Testis (tissue), 3 donors: ENCODE results near the gene MYO1F. TPM values are rescaled to one million over a fixed set of nuclear protein-coding genes. Genes with fewer than 3 reads are reported as not detected.

Experiments
- DNase-seq: peaks from one replicate; pipeline ENCODE4 v3.0.0-alpha.2; 2019
- H3K27ac ChIP-seq, 2 donors: fragments of 200-600 bp; sonication (generic); one replicate each; pipeline ENCODE4 v1.5.1; 2019
- H3K27me3 ChIP-seq: fragments of 200-600 bp; sonication (generic); one replicate; pipeline ENCODE4 v1.5.1; 2019
- H3K36me3 ChIP-seq: fragments of 200-600 bp; sonication (generic); one replicate; pipeline ENCODE4 v1.5.1; 2017; ENCODE audit warnings: low read depth; ENCODE audit errors: missing control alignments
- H3K4me1 ChIP-seq: fragments of 200-600 bp; sonication (generic); one replicate; pipeline ENCODE4 v1.5.1; 2019
- H3K4me3 ChIP-seq, 2 donors: fragments of 200-600 bp; sonication (generic); one replicate each; pipeline ENCODE4 v1.5.1; 2017 to 2019
- H3K9me3 ChIP-seq: fragments of 200-600 bp; sonication (generic); one replicate; pipeline ENCODE4 v1.5.1; 2017
- POLR2A ChIP-seq: fragments of 450-650 bp; IDR thresholded peaks from one replicate; pipeline ENCODE4 v1.6.1; 2017; ENCODE audit warnings: antibody characterized with exemption, mild to moderate bottlenecking, moderate library complexity
- WGBS, 2 donors: methylation state at CpG; one replicate each; pipeline ENCODE4 v1.1.5; 2018; 5-methylcytosine and 5-hydroxymethylcytosine counted together
- intact Hi-C: fragments of 100-400 bp; cut with DNase I; formaldehyde crosslinking; loops from one replicate; pipeline ENCODE4 v1.15.1; 2023; ENCODE audit warnings: low total_unique reads
- polyA plus RNA-seq: library from polyadenylated mRNA; stranded (reverse); fragments of 350-450 nt; fragmentation: Illumina TruSeq; extraction: RNeasy Lipid Tissue Mini Kit (QIAGEN cat#74804); gene quantifications from one replicate; pipeline ENCODE4 v1.2.3, GENCODE V29; 2014; ENCODE audit warnings: low read depth, low replicate concordance; ENCODE audit not compliant: insufficient read depth
- total RNA-seq, 2 donors: library from RNA; depleted of rRNA; stranded (reverse); fragments of >200 nt; gene quantifications; one replicate each; pipeline ENCODE4 v1.2.3, GENCODE V29; 2016
- TF ChIP-seq, protein P1 (sequence below), 3 experiments: fragments of 450-650 bp in 2 of 3; fragments of 200-600 bp in 1 of 3; sonication (generic) in 1 of 3; IDR thresholded peaks; one replicate each; pipeline ENCODE4 v1.5.1; 2016 to 2019; ENCODE audit warnings: antibody characterized with exemption in 3 of 3, mild to moderate bottlenecking in 2 of 3, moderate library complexity in 1 of 3

MYO1F gene
- total and polyA plus RNA-seq, 3 donors from 2014 or later, result 4.7 to 6.7 (median 5.9) TPM

DNA sequence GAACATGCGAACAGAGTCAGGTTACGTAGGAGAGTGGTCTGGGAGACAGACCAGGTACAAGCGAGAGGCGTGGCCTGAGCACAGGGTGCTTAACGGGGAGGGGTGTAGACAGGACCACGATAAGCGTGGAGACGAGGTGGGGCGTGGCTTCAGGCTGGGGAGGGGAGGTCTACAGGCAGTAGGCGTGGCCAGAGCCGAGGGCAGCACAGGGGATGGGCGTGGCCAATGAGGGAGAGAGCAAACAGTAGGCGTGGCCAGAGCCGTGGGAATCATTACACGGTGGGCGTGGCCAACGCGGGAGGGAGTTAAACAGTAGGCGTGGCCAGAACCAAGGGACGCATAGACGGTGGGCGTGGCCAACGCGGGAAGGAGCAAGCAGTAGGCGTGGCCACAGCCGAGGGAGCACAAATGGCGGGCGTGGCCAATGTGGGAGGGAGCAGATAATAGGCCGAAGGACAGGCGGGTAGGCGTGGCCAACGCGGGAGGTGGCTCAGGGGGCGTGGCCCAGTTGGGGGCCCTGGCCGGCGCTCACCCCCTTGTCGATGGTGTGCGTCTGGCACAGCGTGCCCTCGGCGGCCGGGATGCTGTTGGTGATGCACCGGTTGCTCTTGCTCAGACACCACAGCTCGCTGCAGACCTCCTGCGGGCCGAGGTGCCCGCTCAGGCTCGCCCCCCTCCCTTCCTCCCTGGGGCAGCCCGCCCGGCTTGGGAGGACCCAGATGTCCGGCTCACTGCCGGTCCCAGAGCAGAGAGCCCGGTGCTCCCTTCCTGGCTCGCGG is 15.2 kb upstream of the MYO1F start:
- H3K27me3 ChIP-seq, result no peaks in the 10 kb centered on the region
- no peaks in the 10 kb centered on the region for H3K9me3 ChIP-seq
- WGBS, 2 donors, result 1% methylated on average over 18 to 52 of the region's 55 CpGs
- no peak for TF ChIP-seq POLR2A
- TF ChIP-seq, protein P1, sequence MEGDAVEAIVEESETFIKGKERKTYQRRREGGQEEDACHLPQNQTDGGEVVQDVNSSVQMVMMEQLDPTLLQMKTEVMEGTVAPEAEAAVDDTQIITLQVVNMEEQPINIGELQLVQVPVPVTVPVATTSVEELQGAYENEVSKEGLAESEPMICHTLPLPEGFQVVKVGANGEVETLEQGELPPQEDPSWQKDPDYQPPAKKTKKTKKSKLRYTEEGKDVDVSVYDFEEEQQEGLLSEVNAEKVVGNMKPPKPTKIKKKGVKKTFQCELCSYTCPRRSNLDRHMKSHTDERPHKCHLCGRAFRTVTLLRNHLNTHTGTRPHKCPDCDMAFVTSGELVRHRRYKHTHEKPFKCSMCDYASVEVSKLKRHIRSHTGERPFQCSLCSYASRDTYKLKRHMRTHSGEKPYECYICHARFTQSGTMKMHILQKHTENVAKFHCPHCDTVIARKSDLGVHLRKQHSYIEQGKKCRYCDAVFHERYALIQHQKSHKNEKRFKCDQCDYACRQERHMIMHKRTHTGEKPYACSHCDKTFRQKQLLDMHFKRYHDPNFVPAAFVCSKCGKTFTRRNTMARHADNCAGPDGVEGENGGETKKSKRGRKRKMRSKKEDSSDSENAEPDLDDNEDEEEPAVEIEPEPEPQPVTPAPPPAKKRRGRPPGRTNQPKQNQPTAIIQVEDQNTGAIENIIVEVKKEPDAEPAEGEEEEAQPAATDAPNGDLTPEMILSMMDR (IDR thresholded peaks at IDR 0.05), result no peak
- intact Hi-C loops, result no loop called here
- H3K36me3 ChIP-seq, result no peaks in the 10 kb centered on the region
- peak; percentile 98 for DNase-seq
- H3K4me1 ChIP-seq, result peaks cover 8% of the 10 kb centered on the region
- H3K27ac ChIP-seq, result no peak overlapping the region
- H3K4me3 ChIP-seq, result peak overlapping the region; percentile 44 to 52

DNA sequence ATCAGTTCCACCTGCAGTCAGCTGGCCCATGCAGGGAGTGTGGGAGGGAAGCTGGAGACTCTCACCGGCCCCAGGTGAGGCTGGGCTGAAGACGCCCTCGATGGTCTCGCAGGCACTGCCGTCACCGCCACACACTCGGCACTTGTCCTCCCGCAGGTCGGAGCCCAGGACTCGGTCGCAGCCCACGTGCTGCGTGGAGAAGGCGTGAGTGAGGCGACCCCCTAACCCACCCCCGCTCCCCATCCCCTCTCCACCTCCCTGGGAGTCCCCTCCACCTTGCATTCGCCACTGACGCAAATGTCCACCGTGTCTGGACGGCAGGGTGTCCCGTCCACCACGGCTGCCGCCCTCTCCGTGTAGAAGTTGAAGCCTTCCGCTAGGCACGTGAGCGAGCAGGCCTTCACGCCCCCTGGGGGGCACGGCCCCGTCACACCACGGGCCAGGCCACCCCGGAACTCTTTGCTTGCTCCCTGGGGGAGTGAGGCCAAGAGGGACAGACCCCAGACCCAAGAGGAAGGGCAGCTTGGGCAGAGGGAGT is 12.0 kb upstream of the MYO1F start:
- no peaks in the 10 kb centered on the region for H3K9me3 ChIP-seq
- peaks cover 2% of the 10 kb centered on the region for H3K4me1 ChIP-seq
- no peak for DNase-seq
- H3K4me3 ChIP-seq, result no peak overlapping the region
- H3K27me3 ChIP-seq, result no peaks in the 10 kb centered on the region
- TF ChIP-seq, protein P1 (IDR thresholded peaks at IDR 0.05), result no peak
- no peak for TF ChIP-seq POLR2A
- 90 to 92% methylated on average over 13 to 32 of the region's 32 CpGs for whole genome bisulfite sequencing, 2 donors
- no peak overlapping the region for H3K27ac ChIP-seq
- intact Hi-C loops, result no loop called here
- no peaks in the 10 kb centered on the region for H3K36me3 ChIP-seq

- intact Hi-C loops, result no loop called here
- no peak overlapping the region for H3K27ac ChIP-seq
- H3K4me1 ChIP-seq, result no peaks in the 10 kb centered on the region
- no peak overlapping the region for H3K4me3 ChIP-seq
- DNase-seq, result peak; percentile 67
- no peaks in the 10 kb centered on the region for H3K27me3 ChIP-seq
- H3K9me3 ChIP-seq, result no peaks in the 10 kb centered on the region
- 59 to 90% methylated on average over 3 to 34 of the region's 34 CpGs for WGBS, 2 donors
- no peak for TF ChIP-seq POLR2A
- TF ChIP-seq, protein P1 (IDR thresholded peaks at IDR 0.05), result peak in 1 of 3 experiments; percentile 47
- H3K36me3 ChIP-seq, result no peaks in the 10 kb centered on the region
Measured at GRCh38 chr19:8585894-8586750, 8.9 kb upstream of the MYO1F start.

- H3K27me3 ChIP-seq, result no peaks in the 10 kb centered on the region
- H3K27ac ChIP-seq, result no peak overlapping the region
- H3K4me3 ChIP-seq, result no peak overlapping the region
- no peaks in the 10 kb centered on the region for H3K9me3 ChIP-seq
- DNase-seq, result no peak
- 45 to 58% methylated on average over 25 to 71 of the region's 71 CpGs for WGBS, 2 donors
- no peaks in the 10 kb centered on the region for H3K36me3 ChIP-seq
- intact Hi-C loops, result no loop called here
- no peak for TF ChIP-seq POLR2A
- TF ChIP-seq, protein P1 (IDR thresholded peaks at IDR 0.05), result no peak
- no peaks in the 10 kb centered on the region for H3K4me1 ChIP-seq
Measured at GRCh38 chr19:8584965-8585893, 8.0 kb upstream of the MYO1F start.
